NCI-H187 (cell line): Measurements from ENCODE around the gene IL17RE.
"Not testable (repeated sequence)": the region's sequence is repeated elsewhere in the genome, so short reads cannot be mapped to it uniquely, and the experiment has no call there.

ENCODE experiments used
- DNase-seq, 2 experiments: peaks; one replicate each; lab custom pipeline; 2025; lab: John Stamatoyannopoulos, UW

IL17RE gene, protein sequence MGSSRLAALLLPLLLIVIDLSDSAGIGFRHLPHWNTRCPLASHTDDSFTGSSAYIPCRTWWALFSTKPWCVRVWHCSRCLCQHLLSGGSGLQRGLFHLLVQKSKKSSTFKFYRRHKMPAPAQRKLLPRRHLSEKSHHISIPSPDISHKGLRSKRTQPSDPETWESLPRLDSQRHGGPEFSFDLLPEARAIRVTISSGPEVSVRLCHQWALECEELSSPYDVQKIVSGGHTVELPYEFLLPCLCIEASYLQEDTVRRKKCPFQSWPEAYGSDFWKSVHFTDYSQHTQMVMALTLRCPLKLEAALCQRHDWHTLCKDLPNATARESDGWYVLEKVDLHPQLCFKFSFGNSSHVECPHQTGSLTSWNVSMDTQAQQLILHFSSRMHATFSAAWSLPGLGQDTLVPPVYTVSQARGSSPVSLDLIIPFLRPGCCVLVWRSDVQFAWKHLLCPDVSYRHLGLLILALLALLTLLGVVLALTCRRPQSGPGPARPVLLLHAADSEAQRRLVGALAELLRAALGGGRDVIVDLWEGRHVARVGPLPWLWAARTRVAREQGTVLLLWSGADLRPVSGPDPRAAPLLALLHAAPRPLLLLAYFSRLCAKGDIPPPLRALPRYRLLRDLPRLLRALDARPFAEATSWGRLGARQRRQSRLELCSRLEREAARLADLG

GRCh38 chr3:9902372-9903237, at the start of gene IL17RE:
Gene IL17RE, plus strand, starts transcription at chr3:9902848. Its CDS starts 85 bp downstream, at chr3:9902933.
- DNase-seq = no peak

DNA sequence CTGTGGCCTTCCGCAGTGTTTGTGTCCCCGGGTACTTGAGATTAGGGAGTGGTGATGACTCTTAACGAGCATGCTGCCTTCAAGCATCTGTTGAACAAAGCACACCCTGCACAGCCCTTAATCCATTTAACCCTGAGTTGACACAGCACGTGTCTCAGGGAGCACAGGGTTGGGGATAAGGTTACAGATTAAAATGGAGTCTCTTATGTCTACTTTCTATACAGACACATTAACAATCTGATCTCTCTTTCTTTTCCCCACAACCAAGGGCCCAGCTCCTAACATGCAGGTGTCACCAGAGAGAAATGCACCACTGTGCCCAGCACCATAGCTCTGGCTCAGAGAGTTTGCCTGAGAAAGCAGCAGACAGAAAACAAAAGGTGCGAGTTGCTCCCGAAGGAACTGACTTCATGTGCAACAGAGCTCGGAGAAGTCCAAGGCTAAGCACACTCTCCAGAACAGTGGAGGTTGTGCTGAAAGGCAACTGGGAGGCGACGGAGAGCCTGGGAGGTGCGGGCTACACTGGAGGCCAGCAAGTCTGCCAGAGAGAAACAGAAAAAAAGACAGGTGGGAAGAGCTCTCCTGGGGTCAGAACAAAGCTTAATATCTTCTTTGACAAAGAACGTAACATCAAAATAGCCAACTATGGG, 48.2 kb upstream of the IL17RE start:
- DNase-seq = peak in 1 of 2 experiments; percentile 14

DNA sequence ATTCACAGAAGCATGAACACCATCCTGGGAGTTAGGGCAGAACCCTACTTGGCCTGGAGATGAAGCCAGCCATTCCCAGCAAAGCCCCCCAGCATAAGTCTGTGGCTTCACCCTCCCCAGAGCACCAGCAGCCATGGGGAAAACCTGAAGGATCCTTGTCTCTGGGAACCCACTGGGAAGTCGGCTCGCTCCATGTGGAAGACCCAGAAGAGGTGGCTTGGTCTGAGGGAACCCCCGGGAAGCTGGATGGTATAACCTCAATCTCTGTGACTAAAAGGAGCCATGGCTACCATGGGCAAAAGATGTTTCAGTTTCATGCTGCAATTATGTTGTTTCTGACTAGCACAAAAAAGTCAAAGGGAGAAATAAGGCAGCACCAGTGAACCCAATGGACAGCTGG, 47.1 kb upstream of the IL17RE start:
- no peak for DNase-seq

DNA sequence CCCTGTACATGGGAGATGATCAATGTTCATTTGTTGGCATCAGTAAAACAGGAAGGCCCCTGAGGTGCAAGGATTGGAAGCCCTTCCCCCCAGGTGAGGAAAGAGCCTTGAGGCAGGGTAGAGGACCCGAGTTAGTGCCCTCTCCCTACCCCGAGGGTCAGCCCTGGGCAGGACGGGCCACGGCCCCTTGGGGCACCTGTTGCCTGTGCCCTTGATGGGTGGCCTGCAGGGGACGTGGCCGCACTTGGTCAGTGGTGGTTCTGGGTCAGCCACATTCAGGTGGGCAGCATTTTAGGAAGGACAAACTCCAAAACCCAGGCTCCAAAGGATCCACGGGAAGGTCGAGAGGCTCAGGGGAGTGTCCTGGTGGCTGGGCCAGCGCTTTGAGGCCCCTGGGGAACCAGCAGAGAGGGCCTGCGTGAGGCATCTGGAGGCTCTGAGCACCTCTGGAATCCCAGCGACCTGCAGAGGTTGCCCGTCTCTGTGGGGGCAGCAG, 43.1 kb upstream of the IL17RE start:
- DNase-seq = no peak

DNA sequence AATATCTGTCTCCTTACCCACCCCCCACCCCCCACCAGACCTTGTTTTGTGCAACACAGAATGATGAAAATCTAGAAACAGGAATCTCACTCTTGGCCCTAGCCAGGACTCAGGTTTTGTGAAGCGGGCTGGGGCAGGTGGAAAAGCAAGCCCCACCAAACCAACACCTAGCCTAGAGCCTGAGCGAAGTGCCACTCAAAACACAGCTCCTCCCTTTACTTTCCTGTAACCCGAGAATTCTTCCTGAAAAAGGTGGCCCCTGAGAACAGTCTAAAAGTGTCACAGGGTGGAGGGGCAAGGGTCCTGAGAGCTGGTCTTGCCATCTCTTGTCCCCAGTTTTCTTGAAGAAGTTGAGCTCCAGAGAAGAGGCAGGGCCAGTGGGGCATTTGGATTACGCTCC, 41.4 kb upstream of the IL17RE start:
- no peak for DNase-seq

DNA sequence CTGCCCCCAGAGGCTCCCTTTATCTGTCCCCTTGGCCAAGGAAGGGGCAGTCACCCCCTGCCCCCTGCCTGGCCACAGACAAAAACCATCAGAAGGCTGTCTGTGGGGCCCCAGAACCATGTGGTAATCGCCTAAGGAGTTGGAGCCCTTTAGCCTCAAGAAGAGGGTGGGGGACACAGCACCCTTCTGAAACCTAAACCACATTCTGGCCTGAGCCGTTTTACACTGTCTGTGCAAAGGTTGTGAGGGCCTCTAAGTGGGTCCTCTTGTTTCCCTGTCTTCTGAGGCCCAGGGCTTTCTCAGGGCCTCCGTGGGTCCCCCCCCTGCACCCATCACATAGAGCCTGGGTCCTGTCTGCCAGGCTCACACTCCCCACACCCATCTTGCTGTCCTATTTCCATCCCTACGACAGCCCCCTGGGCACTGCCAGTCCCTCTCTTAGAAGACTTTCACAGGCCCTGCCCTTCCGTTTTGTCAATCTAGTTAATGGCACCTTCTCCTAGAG, 41.0 kb upstream of the IL17RE start:
- no peak for DNase-seq

DNA sequence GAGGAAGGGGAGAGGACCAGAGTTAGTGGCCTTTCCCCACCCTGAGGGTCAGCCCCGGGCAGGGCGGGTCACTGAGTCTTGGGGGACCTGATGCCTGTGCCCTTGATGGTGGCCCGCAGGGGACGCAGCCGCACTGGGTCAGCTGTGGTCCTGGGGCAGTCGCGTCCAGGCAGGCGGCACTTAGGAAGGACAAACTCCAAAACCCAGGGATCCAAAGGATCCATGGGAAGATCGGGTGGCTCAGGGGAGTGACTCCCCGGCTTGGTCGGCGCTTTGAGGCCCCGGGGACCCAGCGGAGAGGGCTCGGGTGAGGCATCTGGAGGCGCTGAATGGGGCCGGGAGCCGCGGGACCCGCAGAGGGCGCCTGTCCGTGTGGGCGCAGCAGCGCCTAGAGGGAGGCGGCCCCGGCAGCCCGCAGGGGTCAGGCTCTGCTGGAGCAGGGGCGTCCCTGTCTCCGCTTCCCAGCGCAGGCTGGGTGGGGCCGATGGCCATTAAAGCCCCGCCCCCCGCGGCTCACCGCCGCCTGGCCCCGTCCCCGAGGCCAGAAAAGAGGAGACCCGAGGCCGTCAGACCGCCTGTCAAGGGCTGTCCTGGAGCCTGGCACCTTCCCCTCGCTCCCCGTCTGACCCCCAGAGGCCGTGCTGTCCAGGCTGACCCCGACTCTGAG, 40.1 kb upstream of the IL17RE start:
- DNase-seq = no peak

DNA sequence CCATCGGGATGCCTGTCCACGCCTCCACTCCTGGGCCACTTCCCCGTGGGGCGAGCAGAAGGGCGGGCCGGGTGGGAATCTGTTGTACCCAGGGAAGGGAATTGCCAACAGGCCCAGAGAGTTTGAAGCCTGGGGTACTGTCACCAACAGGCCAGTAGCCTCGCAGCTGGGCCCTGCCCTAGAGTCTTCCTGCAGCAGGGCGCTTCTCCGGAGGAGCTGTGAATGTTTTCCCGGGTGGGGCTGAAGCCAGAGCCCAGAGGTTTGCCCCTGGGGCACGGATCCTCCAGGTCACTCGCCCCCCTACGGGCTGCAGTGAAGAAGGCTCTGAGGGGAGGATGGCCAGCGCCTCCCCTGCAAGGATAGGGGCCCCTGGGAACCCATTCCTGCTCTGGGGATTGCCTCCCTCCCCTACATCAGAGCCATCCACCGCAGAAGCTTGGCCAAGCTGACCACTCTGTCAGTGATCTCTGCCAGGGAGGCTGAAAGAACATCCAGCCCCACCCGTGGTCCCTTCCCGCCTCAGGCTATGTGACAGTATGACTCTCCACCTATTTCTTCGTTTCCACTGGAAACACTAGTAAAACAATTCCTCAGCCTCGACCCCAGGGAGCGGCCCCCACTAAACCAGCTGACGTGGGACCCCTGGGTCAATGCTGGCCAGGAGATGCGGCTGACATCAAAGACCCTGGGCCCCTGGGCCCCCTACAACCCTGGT, 39.4 kb upstream of the IL17RE start:
- DNase-seq = no peak

GRCh38 chr3:9864200-9864927, 38.3 kb upstream of the IL17RE start:
- DNase-seq = no peak

- DNase-seq = not testable (repeated sequence)
These were observed 37.5 kb upstream of the IL17RE start for GRCh38 chr3:9865125-9865637.

DNA sequence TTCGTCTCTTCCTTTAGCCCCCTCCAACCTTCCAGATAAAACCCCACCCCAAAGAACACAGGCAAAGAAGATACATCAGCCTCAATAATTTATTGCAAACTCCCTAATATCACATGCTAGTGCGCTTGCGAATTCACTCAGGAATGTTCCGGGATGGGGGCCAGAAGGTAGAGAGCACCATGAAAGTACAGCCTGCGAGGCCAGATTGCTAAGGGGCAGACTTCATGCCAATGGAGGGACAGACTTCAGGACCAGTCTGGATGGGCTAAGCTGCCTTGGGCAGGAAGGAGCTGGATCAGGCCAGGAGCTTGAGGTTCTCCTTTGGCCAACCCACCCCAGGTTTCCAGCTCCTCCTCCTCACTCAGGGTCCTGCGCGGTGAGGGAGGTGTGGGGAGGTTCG, 36.0 kb upstream of the IL17RE start:
- no peak for DNase-seq

GRCh38 chr3:9867106-9867505, 35.5 kb upstream of the IL17RE start:
- DNase-seq = no peak

DNA sequence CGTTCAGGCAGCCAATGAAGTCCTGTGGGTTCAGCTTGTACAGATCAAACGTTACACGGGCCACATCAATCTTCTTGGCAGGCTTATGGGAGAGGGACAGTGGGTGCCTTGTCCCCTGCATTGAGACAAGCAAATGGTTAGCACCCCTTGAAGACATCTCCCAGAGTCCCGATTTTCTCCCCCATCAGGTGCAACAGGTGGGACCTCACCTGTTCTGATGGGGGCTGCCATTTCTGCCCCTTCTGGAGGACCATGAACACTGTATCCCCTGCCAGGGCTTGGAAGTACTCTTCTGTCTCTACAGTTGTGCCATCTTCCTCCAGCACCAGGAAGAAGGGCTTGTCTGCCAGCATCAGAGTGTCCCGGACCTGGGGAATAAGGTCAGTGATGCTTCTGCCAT, 32.7 kb upstream of the IL17RE start:
- DNase-seq = no peak

- no peak for DNase-seq
These were observed 31.7 kb upstream of the IL17RE start for GRCh38 chr3:9870978-9871377.

DNA sequence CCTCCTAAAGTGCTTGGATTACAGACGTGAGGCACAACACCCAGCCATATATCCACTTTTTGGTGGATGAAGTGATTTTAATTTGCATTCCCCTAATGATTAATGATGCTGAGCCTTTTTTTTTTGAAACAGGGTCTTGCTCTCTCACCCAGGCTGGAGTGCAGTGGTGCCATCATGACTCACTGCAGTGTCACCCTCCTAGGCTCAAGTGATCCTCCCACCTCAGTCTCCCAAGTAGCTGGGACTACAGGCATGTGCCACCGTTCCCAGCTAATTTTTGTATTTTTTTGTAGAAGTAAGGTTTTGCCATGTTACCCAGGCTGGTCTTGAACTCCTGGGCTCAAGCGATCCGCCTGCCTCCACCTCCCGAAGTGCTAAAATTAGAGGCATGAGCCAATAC, 30.6 kb upstream of the IL17RE start:
- not testable (repeated sequence) for DNase-seq

DNA sequence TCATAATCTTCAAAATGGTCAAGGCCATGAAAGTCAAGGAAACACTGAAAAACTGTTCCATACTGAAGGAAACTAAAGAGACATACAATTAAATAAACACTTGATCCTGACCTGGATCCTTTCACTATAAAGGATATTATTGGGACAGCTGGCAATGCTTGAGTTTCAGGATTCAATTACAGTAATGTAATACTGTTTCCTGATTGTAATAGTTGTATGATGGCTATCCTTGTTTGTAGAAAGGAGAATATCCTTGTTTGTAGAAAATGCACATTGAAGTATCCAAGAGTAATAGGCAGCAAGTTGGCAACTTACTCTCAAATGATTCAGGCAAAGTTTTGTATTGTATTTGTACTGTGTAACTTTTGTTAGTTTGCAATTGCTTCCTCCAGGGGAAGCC, 27.2 kb upstream of the IL17RE start:
- DNase-seq = no peak

GRCh38 chr3:9876255-9876654, 26.4 kb upstream of the IL17RE start:
- DNase-seq = not testable (repeated sequence)

DNA sequence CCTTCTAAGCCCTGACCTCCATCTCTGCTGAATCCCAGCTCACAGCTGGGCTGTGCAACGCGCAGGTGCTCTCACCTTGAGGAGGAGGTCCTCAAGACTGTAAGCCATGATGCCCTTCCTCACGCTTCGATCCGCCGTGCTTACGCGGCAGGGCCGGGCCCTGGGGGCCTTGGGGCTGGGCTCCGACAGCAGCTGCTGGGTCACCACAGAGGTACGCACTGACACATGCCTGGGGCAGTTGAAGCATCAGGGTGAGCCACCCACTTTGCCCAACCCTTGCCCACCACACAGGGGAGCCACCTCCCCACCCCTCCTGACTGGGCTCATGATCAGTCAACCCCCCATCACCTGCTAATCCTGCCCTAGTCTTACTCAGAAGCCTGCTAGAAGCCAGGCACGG, 25.7 kb upstream of the IL17RE start:
- no peak for DNase-seq

- DNase-seq = no peak
These were observed 23.9 kb upstream of the IL17RE start for GRCh38 chr3:9878700-9879099.
